GM12872 (cell line): ENCODE measurements around the gene MUC5AC.

Experiments used
- TF ChIP-seq, protein P1 (sequence below): IDR thresholded peaks from 3 replicates; pipeline ENCODE4 v1.5.1; 2011; ENCODE audit warnings: low read depth, mild to moderate bottlenecking, low read length, moderate library complexity; ENCODE audit not compliant: insufficient read depth

Gene MUC5AC, protein sequence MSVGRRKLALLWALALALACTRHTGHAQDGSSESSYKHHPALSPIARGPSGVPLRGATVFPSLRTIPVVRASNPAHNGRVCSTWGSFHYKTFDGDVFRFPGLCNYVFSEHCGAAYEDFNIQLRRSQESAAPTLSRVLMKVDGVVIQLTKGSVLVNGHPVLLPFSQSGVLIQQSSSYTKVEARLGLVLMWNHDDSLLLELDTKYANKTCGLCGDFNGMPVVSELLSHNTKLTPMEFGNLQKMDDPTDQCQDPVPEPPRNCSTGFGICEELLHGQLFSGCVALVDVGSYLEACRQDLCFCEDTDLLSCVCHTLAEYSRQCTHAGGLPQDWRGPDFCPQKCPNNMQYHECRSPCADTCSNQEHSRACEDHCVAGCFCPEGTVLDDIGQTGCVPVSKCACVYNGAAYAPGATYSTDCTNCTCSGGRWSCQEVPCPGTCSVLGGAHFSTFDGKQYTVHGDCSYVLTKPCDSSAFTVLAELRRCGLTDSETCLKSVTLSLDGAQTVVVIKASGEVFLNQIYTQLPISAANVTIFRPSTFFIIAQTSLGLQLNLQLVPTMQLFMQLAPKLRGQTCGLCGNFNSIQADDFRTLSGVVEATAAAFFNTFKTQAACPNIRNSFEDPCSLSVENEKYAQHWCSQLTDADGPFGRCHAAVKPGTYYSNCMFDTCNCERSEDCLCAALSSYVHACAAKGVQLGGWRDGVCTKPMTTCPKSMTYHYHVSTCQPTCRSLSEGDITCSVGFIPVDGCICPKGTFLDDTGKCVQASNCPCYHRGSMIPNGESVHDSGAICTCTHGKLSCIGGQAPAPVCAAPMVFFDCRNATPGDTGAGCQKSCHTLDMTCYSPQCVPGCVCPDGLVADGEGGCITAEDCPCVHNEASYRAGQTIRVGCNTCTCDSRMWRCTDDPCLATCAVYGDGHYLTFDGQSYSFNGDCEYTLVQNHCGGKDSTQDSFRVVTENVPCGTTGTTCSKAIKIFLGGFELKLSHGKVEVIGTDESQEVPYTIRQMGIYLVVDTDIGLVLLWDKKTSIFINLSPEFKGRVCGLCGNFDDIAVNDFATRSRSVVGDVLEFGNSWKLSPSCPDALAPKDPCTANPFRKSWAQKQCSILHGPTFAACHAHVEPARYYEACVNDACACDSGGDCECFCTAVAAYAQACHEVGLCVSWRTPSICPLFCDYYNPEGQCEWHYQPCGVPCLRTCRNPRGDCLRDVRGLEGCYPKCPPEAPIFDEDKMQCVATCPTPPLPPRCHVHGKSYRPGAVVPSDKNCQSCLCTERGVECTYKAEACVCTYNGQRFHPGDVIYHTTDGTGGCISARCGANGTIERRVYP (N-terminal part only)

DNA sequence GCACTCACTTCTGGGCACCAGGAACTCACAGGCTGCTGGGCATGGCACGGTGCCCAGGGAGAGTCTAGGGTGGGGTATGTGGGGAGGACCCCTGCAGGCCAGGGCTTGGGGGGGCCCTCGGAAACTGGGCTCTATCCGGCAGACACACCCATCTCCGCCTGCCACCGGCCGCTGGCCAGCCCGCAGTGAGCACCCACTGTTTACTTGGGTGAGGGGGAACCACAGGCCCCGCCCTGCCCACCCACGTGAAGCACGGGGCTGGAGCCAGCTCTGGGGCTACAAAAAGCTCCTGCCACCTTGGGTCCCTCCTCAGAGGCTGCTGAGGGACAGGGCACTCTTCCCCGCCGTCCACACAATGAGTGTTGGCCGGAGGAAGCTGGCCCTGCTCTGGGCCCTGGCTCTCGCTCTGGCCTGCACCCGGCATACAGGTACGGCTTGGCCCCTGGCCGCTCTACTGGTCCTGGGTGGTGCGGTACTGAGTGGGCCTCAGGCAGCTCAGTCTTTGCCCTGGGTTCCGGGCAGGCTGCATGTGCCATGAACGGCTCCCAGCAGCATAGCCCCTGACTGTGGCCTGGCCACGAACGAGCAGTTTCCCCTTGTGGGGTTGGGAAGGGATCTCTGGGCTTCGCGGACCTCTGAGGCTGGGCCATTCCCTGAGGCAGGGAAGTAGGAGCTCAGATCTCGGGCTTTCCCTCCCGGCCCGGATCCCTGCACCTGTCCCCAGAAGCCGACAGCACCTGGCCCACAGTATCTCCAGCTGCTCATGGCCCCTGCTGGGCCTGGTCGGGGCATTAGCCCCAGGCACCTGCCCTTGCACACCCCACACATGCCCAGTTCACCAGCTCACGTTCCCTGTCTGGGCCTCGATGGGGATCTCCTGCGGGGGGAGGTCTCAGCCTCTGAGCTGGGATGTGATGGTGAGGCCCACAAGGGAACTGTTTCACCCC, at the start of gene MUC5AC:
TSS of gene MUC5AC (plus strand) at position 309 of the 947 bp plus-strand sequence. CDS start at position 356, 47 bp downstream.
- TF ChIP-seq, protein P1, sequence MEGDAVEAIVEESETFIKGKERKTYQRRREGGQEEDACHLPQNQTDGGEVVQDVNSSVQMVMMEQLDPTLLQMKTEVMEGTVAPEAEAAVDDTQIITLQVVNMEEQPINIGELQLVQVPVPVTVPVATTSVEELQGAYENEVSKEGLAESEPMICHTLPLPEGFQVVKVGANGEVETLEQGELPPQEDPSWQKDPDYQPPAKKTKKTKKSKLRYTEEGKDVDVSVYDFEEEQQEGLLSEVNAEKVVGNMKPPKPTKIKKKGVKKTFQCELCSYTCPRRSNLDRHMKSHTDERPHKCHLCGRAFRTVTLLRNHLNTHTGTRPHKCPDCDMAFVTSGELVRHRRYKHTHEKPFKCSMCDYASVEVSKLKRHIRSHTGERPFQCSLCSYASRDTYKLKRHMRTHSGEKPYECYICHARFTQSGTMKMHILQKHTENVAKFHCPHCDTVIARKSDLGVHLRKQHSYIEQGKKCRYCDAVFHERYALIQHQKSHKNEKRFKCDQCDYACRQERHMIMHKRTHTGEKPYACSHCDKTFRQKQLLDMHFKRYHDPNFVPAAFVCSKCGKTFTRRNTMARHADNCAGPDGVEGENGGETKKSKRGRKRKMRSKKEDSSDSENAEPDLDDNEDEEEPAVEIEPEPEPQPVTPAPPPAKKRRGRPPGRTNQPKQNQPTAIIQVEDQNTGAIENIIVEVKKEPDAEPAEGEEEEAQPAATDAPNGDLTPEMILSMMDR: no peak

DNA sequence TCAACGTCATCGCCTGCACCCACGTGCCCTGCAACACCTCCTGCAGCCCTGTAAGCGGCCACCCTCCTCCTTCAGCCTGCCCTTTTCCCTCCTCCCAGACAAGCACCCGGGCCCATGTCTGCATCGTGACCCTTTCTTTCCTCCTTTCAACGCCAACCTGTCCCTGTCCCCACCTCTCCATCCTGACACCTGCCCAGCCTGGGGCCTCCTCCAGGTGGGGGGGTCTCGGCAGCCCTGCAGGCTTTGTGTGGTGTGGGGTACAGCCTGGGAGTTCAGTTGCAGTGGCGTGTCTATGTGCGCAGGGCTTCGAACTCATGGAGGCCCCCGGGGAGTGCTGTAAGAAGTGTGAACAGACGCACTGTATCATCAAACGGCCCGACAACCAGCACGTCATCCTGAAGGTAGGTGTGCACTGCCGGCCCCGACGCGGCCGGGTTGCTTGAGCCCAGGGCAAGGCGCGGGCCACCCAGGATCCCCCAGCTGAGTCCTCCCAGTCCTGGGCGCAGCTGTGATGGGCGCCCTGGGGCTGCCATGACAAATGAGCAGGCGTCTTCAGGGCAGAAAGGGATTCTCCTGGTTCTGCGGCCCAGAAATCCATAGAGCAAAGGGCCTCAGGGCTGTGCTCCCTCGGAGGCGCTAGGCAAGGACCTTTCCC, 49.4 kb upstream of the MUC5AC start:
- TF ChIP-seq, protein P1: no peak

DNA sequence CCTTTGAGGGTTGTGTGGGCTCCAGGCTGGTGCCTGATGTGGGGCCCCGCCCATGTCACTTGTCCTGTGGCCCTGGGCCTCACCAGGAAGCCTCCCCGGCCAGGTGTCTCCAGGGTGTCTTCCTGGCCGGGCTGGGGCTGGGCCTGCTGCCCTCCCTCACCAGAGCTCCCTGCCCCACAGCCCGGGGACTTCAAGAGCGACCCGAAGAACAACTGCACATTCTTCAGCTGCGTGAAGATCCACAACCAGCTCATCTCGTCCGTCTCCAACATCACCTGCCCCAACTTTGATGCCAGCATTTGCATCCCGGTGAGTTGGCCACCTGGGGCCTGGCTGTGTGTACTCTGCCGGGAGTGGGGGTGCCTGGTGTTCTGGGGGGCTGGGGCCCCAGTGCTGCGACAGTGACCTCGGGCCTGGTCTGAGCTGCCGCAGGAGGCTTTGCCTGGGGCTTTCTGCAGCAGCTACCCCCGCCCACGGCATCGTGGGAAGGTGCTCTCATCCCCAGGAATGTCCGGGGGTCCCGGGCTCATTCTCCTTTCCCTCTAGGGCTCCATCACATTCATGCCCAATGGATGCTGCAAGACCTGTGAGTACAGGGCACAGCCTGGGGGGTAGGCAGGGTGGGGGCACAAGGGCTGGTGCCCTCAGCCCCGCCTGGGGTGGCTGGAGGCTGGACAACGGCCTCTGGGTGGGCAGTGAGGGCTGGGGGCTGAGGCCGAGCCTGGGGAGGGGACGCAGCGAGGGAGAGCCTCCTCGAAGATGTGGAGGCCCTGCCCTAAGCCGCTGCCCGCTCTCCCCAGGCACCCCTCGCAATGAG, 48.4 kb upstream of the MUC5AC start:
- TF ChIP-seq, protein P1: no peak

DNA sequence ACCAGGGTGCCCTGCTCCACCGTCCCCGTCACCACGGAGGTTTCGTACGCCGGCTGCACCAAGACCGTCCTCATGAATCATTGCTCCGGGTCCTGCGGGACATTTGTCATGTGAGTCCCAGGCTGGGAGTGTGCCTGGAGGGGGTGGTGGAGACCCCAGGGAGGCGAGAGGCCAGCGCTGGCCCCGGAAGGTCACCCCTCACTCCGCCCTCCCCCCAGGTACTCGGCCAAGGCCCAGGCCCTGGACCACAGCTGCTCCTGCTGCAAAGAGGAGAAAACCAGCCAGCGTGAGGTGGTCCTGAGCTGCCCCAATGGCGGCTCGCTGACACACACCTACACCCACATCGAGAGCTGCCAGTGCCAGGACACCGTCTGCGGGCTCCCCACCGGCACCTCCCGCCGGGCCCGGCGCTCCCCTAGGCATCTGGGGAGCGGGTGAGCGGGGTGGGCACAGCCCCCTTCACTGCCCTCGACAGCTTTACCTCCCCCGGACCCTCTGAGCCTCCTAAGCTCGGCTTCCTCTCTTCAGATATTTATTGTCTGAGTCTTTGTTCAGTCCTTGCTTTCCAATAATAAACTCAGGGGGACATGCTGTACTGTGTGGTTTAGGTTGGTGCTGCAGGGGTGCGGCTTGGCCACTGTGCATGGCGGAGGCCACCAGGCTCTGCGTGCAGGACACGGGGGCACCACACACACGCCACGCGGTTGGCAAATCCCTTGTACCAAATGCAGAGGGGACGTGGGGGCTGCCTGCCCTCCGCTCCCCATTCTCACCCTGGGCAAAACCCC, 47.6 kb upstream of the MUC5AC start:
- TF ChIP-seq, protein P1: no peak

DNA sequence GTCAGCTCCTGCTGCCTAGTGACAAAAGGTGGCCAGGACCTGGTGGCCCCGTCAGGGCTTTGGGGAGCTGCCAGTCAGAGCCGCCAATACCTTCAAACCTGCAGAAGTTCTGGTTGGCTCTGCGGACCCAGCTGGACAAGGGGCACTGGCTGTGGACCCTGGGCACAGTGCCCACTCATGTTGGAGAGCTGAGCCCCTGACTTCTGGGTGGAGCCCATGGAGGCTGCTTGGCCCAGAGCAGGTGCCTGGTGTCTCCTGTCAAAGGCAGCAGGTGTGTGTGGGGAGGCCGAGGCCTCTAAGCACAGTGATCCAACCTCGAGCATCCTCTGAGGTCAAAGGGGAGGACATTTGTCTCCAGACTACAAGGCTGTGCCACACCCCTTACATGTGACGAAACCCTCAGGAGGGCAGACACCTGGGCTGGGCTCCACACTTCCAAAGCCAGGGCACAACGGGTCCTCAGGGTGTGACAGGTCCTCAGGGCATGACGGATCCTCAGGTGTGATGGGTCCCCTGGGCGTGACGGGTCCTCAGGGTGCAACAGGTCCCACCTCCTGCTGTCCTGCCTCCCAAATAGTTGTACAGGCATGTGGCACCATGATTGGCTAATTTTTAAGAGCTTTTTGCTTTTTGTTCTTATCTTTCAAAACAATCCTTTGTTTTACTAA, 46.1 kb upstream of the MUC5AC start:
- TF ChIP-seq, protein P1: no peak
